Stimulated activated CD8-positive, alpha-beta memory T cell treated with anti-CD3 and anti-CD28 coated beads, Interleukin-4, amount 100 ng/mL, for 24 hours (primary cell): ENCODE results near the gene ACP7.
"Not testable (repeated sequence)": the region's sequence is repeated elsewhere in the genome, so short reads cannot be mapped to it uniquely, and the experiment has no call there.

Source experiments
- DNase-seq: peaks from one replicate; pipeline ENCODE4 v3.0.0-alpha.2; 2020; ENCODE audit warnings: low read depth

ACP7 gene

GRCh38 chr19:39110263-39110967 lies 26.2 kb downstream of the ACP7 start:
- DNase-seq: peak; percentile 45

- no peak for DNase-seq
Observed at GRCh38 chr19:39111593-39112199, 27.5 kb downstream of the ACP7 start.

- no peak for DNase-seq
Observed at GRCh38 chr19:39112338-39112890, 28.2 kb downstream of the ACP7 start.

- no peak for DNase-seq
Observed at GRCh38 chr19:39113199-39113598, 29.0 kb downstream of the ACP7 start.

GRCh38 chr19:39115105-39115847 lies 31.1 kb downstream of the ACP7 start:
- DNase-seq: no peak

GRCh38 chr19:39117023-39117422 lies 32.9 kb downstream of the ACP7 start:
- not testable (repeated sequence) for DNase-seq

GRCh38 chr19:39119830-39120229 lies 35.7 kb downstream of the ACP7 start:
- DNase-seq: no peak

- no peak for DNase-seq
Observed at GRCh38 chr19:39122934-39123731, 39.0 kb downstream of the ACP7 start.

GRCh38 chr19:39124136-39124764 lies 40.1 kb downstream of the ACP7 start:
- DNase-seq: no peak

- DNase-seq: no peak
Observed at GRCh38 chr19:39125199-39125553, 41.0 kb downstream of the ACP7 start.

- peak; percentile 99 for DNase-seq
Observed at GRCh38 chr19:39125554-39126311, 41.6 kb downstream of the ACP7 start, which contains the start of gene PAK4. PAK4 (plus strand) TSS chr19:39125786; CDS start chr19:39169554, 43,768 bp downstream.

GRCh38 chr19:39126312-39127187 lies 42.4 kb downstream of the ACP7 start:
- DNase-seq: no peak

- no peak for DNase-seq
Observed at GRCh38 chr19:39127812-39128515, 43.8 kb downstream of the ACP7 start.

- DNase-seq: no peak
Observed at GRCh38 chr19:39128516-39129079, 44.4 kb downstream of the ACP7 start.

- DNase-seq: no peak
Observed at GRCh38 chr19:39129116-39129515, 44.9 kb downstream of the ACP7 start.

GRCh38 chr19:39130337-39131254 lies 46.4 kb downstream of the ACP7 start:
- no peak for DNase-seq

- no peak for DNase-seq
Observed at GRCh38 chr19:39131255-39131755, 47.1 kb downstream of the ACP7 start.
